IMR-90 (cell line): ENCODE measurements around the gene NT5C1A. TPM values are rescaled to one million over a fixed set of nuclear protein-coding genes. Genes with fewer than 3 reads are reported as not detected.

Experiments
- ATAC-seq: fragments of 200-7000 bp; cut with Tn5 transposase; 2 replicates; pipeline ENCODE4 v1.9.1; 2020; ENCODE audit warnings: low read depth, mild to moderate bottlenecking, moderate library complexity
- BruUV-seq: library from RNA; stranded (reverse); fragments of 400-500 nt; replicated peaks from 2 replicates; lab custom pipeline; 2021; lab: Mats Ljungman, UMichigan
- CTCF ChIA-PET: fragments of 300-600 bp; formaldehyde crosslinking; extraction: SDS; loops from one replicate; lab custom pipeline; 2021; ENCODE audit warnings: antibody characterized with exemption; lab: Yijun Ruan, JAX
- POLR2A ChIA-PET: fragments of 300-600 bp; sonication (Branson Sonifier 250); formaldehyde crosslinking; loops from one replicate; lab custom pipeline; 2022; ENCODE audit warnings: antibody characterized with exemption; ENCODE audit not compliant: unreplicated experiment; lab: Charles Lee
- DNase-seq: peaks from one replicate; pipeline ENCODE4 v3.0.0; 2013
- H2AFZ ChIP-seq: replicated peaks from 2 replicates; pipeline ENCODE3; 2013; ENCODE audit warnings: low read length, mild to moderate bottlenecking; ENCODE audit not compliant: poor library complexity
- H2AK5ac ChIP-seq: 2 replicates; pipeline ENCODE4 v1.6.1; 2013; ENCODE audit warnings: low read depth, low read length, inconsistent platforms
- H2AK9ac ChIP-seq: replicated peaks from 2 replicates; pipeline ENCODE3; 2013; ENCODE audit warnings: mild to moderate bottlenecking, low read depth, low read length, moderate library complexity; ENCODE audit not compliant: poor library complexity
- H2BK120ac ChIP-seq: 2 replicates; pipeline ENCODE4 v1.6.1; 2013; ENCODE audit warnings: low read depth, low read length, inconsistent platforms
- H2BK15ac ChIP-seq: 3 replicates; pipeline ENCODE4 v1.6.1; 2013; ENCODE audit warnings: low read depth, low read length, inconsistent platforms
- H2BK20ac ChIP-seq: 2 replicates; pipeline ENCODE4 v1.6.1; 2013; ENCODE audit warnings: low read depth, mild to moderate bottlenecking, inconsistent platforms, low read length, moderate library complexity
- H2BK5ac ChIP-seq: 2 replicates; pipeline ENCODE4 v1.6.1; 2013; ENCODE audit warnings: mild to moderate bottlenecking, low read depth, low read length, inconsistent platforms; ENCODE audit not compliant: poor library complexity, severe bottlenecking
- H3K14ac ChIP-seq: replicated peaks from 2 replicates; pipeline ENCODE4 v1.6.1; 2013; ENCODE audit warnings: low read depth, low read length, inconsistent platforms
- H3K18ac ChIP-seq: 2 replicates; pipeline ENCODE4 v1.6.1; 2013; ENCODE audit warnings: low read depth, low read length, control low read depth
- H3K23ac ChIP-seq: 2 replicates; pipeline ENCODE4 v1.6.1; 2013; ENCODE audit warnings: low read depth, low read length, inconsistent platforms
- H3K27ac ChIP-seq: 2 replicates; pipeline ENCODE4 v1.5.1; 2013; ENCODE audit warnings: mild to moderate bottlenecking, control low read depth, low read length; ENCODE audit not compliant: insufficient read depth
- H3K27me3 ChIP-seq: 2 replicates; pipeline ENCODE4 v1.6.1; 2013; ENCODE audit warnings: low read length; ENCODE audit not compliant: control insufficient read depth, insufficient read depth
- H3K36me3 ChIP-seq: 2 replicates; pipeline ENCODE4 v1.6.1; 2013; ENCODE audit warnings: low read length, mixed read lengths; ENCODE audit not compliant: control insufficient read depth, insufficient read depth
- H3K4ac ChIP-seq: 2 replicates; pipeline ENCODE4 v1.6.1; 2013; ENCODE audit warnings: low read depth, low read length, inconsistent platforms
- H3K4me1 ChIP-seq: 2 replicates; pipeline ENCODE4 v1.6.1; 2013; ENCODE audit warnings: low read length, mixed read lengths; ENCODE audit not compliant: control insufficient read depth, insufficient read depth
- H3K4me2 ChIP-seq: 2 replicates; pipeline ENCODE4 v1.6.1; 2013; ENCODE audit warnings: low read depth, mild to moderate bottlenecking, control low read depth, low read length, moderate library complexity
- H3K4me3 ChIP-seq: 2 replicates; pipeline ENCODE4 v1.5.1; 2013; ENCODE audit warnings: low read depth, mild to moderate bottlenecking, control low read depth, low read length, moderate library complexity; ENCODE audit not compliant: insufficient read depth
- H3K56ac ChIP-seq: 2 replicates; pipeline ENCODE4 v1.6.1; 2013; ENCODE audit warnings: low read length, inconsistent platforms; ENCODE audit not compliant: insufficient read depth; ENCODE audit errors: extremely low read depth
- H3K79me1 ChIP-seq, 2 experiments: 2 replicates each; pipeline ENCODE4 v1.6.1; 2013; ENCODE audit warnings: low read length in 2 of 2, inconsistent platforms in 1 of 2, low read depth in 1 of 2
- H3K9ac ChIP-seq: 2 replicates; pipeline ENCODE4 v1.6.1; 2013; ENCODE audit warnings: low read depth, low read length, control low read depth
- H3K9me1 ChIP-seq: 2 replicates; pipeline ENCODE4 v1.6.1; 2013; ENCODE audit warnings: low read length, inconsistent platforms; ENCODE audit not compliant: insufficient read depth
- H3K9me3 ChIP-seq: 2 replicates; pipeline ENCODE4 v1.6.1; 2013; ENCODE audit warnings: low read length; ENCODE audit not compliant: control insufficient read depth, insufficient read depth
- H4K20me1 ChIP-seq: 2 replicates; pipeline ENCODE4 v1.6.1; 2013; ENCODE audit warnings: low read length, inconsistent platforms; ENCODE audit not compliant: insufficient read depth
- H4K5ac ChIP-seq: 2 replicates; pipeline ENCODE4 v1.6.1; 2013; ENCODE audit warnings: mild to moderate bottlenecking, low read depth, low read length, control low read depth
- H4K8ac ChIP-seq, 2 experiments: 2 replicates each; pipeline ENCODE4 v1.6.1; 2013; ENCODE audit warnings: low read depth in 2 of 2, low read length in 2 of 2, control low read depth in 1 of 2, inconsistent platforms in 1 of 2
- H4K91ac ChIP-seq: 2 replicates; pipeline ENCODE4 v1.6.1; 2013; ENCODE audit warnings: low read depth, low read length, inconsistent platforms; ENCODE audit not compliant: insufficient read depth
- BHLHE40 ChIP-seq: fragments of 150-350 bp; IDR thresholded peaks from 2 replicates; pipeline ENCODE4 v1.6.1; 2016; ENCODE audit warnings: mild to moderate bottlenecking, low read depth, low read length
- CTCF ChIP-seq: conservative IDR thresholded peaks from 2 replicates; pipeline ENCODE4 v1.5.1; 2012; ENCODE audit warnings: mild to moderate bottlenecking, low read depth, low read length, improper control_type of control experiment
- ELK1 ChIP-seq: fragments of 150-350 bp; IDR thresholded peaks from 2 replicates; pipeline ENCODE4 v1.6.1; 2016; ENCODE audit warnings: low read depth, mild to moderate bottlenecking, low read length, moderate library complexity, borderline replicate concordance
- NFE2L2 ChIP-seq: fragments of 150-350 bp; IDR thresholded peaks from 2 replicates; pipeline ENCODE4 v1.6.1; 2016; ENCODE audit warnings: low read depth, mild to moderate bottlenecking, low read length
- SMC3 ChIP-seq: fragments of 150-350 bp; IDR thresholded peaks from 2 replicates; pipeline ENCODE4 v1.6.1; 2016; ENCODE audit warnings: low read depth, mild to moderate bottlenecking, antibody characterized with exemption, low read length, moderate library complexity
- USF2 ChIP-seq: fragments of 150-350 bp; IDR thresholded peaks from 2 replicates; pipeline ENCODE4 v1.6.1; 2017; ENCODE audit warnings: mild to moderate bottlenecking, antibody characterized with exemption, low read length, low read depth
- WGBS, 2 experiments: methylation state at CpG; one replicate each; pipeline versions ENCODE4 v1.1.5 to v1.1.7; 2013; ENCODE audit warnings: missing lambda C conversion rate in 2 of 2; ENCODE audit not compliant: insufficient read length in 1 of 2; ENCODE audit errors: extremely low coverage in 2 of 2; 5-methylcytosine and 5-hydroxymethylcytosine counted together
- dilution Hi-C: fragments of 300-500 bp; cut with HindIII; formaldehyde crosslinking; loops from one replicate; pipeline ENCODE4 v1.14.3; 2018; ENCODE audit warnings: low sequenced_read_pairs; ENCODE audit not compliant: unreplicated experiment
- in situ Hi-C: fragments of 300-500 bp; cut with MboI; formaldehyde crosslinking; loops from 3 replicates; pipeline ENCODE4 v1.14.3; 2019; ENCODE audit warnings: low sequenced_read_pairs, inconsistent platforms, mixed read lengths
- intact Hi-C: fragments of 100-400 bp; cut with micrococcal nuclease; formaldehyde crosslinking; loops from 2 replicates; pipeline ENCODE4 v1.10.0; 2022
- polyA plus RNA-seq, 3 experiments: library from polyadenylated mRNA; depleted of rRNA; stranded (reverse); fragments of >200 nt; gene quantifications; 2 replicates each; pipeline ENCODE4 v1.2.3, GENCODE V29; 2012; ENCODE audit warnings: low replicate concordance in 1 of 3
- total RNA-seq: library from RNA; depleted of rRNA; stranded (reverse); fragments of >200 nt; gene quantifications from 2 replicates; pipeline ENCODE4 v1.2.3, GENCODE V29; 2012

The NT5C1A gene
- total and polyA plus RNA-seq, 2 of the 4 experiments (the other 2 are of a cell fraction): not detected

GRCh38 chr1:39711104-39711965 is 39.4 kb upstream of the NT5C1A start (continued):
- TF ChIP-seq SMC3 (no peak), BHLHE40 (no peak)

- H3K4me2 ChIP-seq: no peak overlapping the region
- H3K79me1 ChIP-seq: no peaks in the 10 kb centered on the region
- dilution Hi-C loops: no loop called here
- H2BK20ac ChIP-seq: no peak overlapping the region
- no peak overlapping the region for H3K14ac ChIP-seq
- H4K8ac ChIP-seq: no peak overlapping the region
- no peak overlapping the region for H3K27ac ChIP-seq
- no CpG with 5 or more reads among the region's 4 CpGs for WGBS, 2 experiments
- no peaks in the 10 kb centered on the region for H3K9me1 ChIP-seq
- H3K23ac ChIP-seq: no peak overlapping the region
- no peak overlapping the region for H4K91ac ChIP-seq
- no peak overlapping the region for H2BK120ac ChIP-seq
- no peak overlapping the region for H3K4me3 ChIP-seq
- no peak overlapping the region for H2AFZ ChIP-seq
- H3K4ac ChIP-seq: no peak overlapping the region
- no peak overlapping the region for H2AK5ac ChIP-seq
- H3K27me3 ChIP-seq: peaks cover 63% of the 10 kb centered on the region
- intact Hi-C loops: no loop called here
- ATAC-seq (no peak), DNase-seq (no peak)
- H2BK15ac ChIP-seq: no peak overlapping the region
- TF ChIP-seq USF2 (no peak), CTCF (no peak), SMC3 (no peak), ELK1 (no peak), NFE2L2 (no peak)
- H3K56ac ChIP-seq: no peak overlapping the region
- in situ Hi-C loops: no loop called here
- POLR2A ChIA-PET: no interaction called here
- H3K18ac ChIP-seq: no peak overlapping the region
- H3K9me3 ChIP-seq: no peaks in the 10 kb centered on the region
- H3K9ac ChIP-seq: no peak overlapping the region
- BruUV-seq: no TSS peak
- no peaks in the 10 kb centered on the region for H4K20me1 ChIP-seq
- no peaks in the 10 kb centered on the region for H3K4me1 ChIP-seq
- no peak overlapping the region for H4K5ac ChIP-seq
- CTCF ChIA-PET: no interaction called here
- no peak overlapping the region for H2AK9ac ChIP-seq
- no peaks in the 10 kb centered on the region for H3K36me3 ChIP-seq
- H2BK5ac ChIP-seq: no peak overlapping the region
These were observed 35.6 kb upstream of the NT5C1A start for GRCh38 chr1:39707506-39707905.
